Measurements from ENCODE around the gene MPP2. TPM values are rescaled to one million over a fixed set of nuclear protein-coding genes. Genes with fewer than 3 reads are reported as not detected.

The MPP2 gene
- total and polyA plus RNA-seq, 11 donors = 6.7 to 22.3 (median 13.6) TPM

DNA sequence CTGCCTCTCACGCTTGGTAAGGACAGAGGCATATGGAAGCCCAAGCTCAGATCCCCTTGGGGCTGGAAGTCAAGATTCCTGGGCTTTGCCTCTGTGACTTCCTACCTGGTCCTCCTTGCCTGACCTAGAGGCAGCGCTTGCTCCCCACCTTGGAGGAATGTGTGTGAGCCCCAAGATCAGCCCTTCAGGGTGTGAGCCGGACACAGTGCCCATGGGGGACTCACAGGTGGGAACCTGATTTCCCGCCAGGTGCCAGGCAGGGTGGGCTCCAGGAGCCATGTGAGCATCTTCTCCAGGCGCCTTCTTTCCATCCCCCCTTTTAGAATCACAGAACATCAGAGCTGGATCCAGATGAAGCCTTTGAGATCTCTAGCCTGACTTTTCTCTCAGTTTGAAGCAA lies 50.2 kb downstream of the MPP2 start:
- ATAC-seq (no peak), DNase-seq (no peak)
- no peak for TF ChIP-seq POLR2A (IDR thresholded peaks at IDR 0.05)
- no peak for TF ChIP-seq CTCF (IDR thresholded peaks at IDR 0.05)
- peak overlapping the region; percentile 18 to 88 (median 74) for H3K27ac ChIP-seq
- intact Hi-C loops (cut with DNase I) = no loop called here
- 90 to 95% (median 94%) methylated on average over 5 of the region's 5 CpGs for WGBS, 4 donors
- peaks cover 6 to 57% (median 31%) of the 10 kb centered on the region in 12 donors for H3K4me1 ChIP-seq
- H3K36me3 ChIP-seq = no peaks in the 10 kb centered on the region
- peaks cover 0 to 7% (median 0%) of the 10 kb centered on the region in 9 donors for H3K27me3 ChIP-seq
- no peak overlapping the region for H3K4me3 ChIP-seq
- H3K9me3 ChIP-seq = no peaks in the 10 kb centered on the region

DNA sequence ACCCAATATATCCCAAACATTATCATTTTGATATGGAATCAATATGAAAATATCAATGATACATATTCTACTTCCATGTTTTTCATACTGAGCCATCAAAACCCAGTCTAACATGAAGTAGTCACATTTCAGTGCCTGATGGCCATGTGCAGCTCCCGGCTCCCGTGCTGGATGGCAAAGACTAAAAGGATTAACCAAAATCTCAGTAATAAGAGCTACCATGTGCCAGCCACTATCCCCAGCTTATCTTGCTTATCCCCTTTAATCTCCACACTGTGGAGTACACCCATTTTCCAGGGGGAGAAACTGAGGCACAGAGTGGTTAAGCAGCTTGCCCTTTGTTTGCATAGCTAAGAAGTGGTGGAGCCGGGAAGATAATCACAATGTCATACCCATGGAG lies 51.2 kb downstream of the MPP2 start:
- peaks cover 0 to 7% (median 0%) of the 10 kb centered on the region in 9 donors for H3K27me3 ChIP-seq
- ATAC-seq (no peak), DNase-seq (no peak)
- no peaks in the 10 kb centered on the region for H3K9me3 ChIP-seq
- peaks cover 6 to 47% (median 22%) of the 10 kb centered on the region in 12 donors for H3K4me1 ChIP-seq
- 85 to 93% (median 89%) methylated on average over 3 of the region's 3 CpGs for WGBS, 4 donors
- H3K36me3 ChIP-seq = no peaks in the 10 kb centered on the region
- peak overlapping the region in 8 of 12 donors; percentile 54 to 88 (median 74) for H3K27ac ChIP-seq
- intact Hi-C loops (cut with DNase I) = no loop called here
- no peak overlapping the region for H3K4me3 ChIP-seq
- TF ChIP-seq CTCF (IDR thresholded peaks at IDR 0.05) = no peak
- no peak for TF ChIP-seq POLR2A (IDR thresholded peaks at IDR 0.05)

GRCh38 chr17:43855061-43855460 lies 52.3 kb downstream of the MPP2 start:
- 83 to 95% (median 93%) methylated on average over 5 to 9 of the region's 9 CpGs for WGBS, 4 donors
- DNase-seq (no peak), ATAC-seq (no peak)
- H3K27me3 ChIP-seq = peaks cover 0 to 7% (median 0%) of the 10 kb centered on the region in 9 donors
- peaks cover 2 to 37% (median 13%) of the 10 kb centered on the region in 12 donors for H3K4me1 ChIP-seq
- H3K27ac ChIP-seq = peak overlapping the region in 1 of 12 donors; percentile 76
- no peaks in the 10 kb centered on the region for H3K9me3 ChIP-seq
- H3K4me3 ChIP-seq = no peak overlapping the region
- no peaks in the 10 kb centered on the region for H3K36me3 ChIP-seq
- TF ChIP-seq POLR2A (IDR thresholded peaks at IDR 0.05) (no peak), CTCF (IDR thresholded peaks at IDR 0.05) (no peak)
- intact Hi-C loops (cut with DNase I) = no loop called here

DNA sequence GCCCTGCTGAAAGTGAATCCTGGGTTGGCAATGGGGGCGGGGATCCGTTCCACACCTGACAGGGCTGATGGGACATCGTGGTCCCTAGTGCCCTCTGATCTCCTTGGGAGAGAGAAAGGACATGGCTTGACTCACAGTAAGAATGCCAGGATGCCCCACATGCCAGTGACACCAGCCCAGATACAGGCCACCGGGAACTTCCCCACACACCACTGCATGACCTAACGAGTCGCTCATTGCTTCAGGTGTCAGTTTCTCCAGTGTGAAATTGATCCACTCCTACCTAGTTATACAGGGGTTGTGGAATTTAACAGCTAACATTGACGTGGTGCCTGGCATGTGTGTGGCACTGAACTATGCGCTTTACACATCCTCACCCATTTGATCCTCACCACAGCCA lies 52.8 kb downstream of the MPP2 start:
- peak in 2 of 4 donors; percentile 7 to 19 for ATAC-seq

More for the DNA sequence above, 52.8 kb downstream of the MPP2 start:
- intact Hi-C loops (cut with DNase I) = no loop called here
- TF ChIP-seq POLR2A (IDR thresholded peaks at IDR 0.05) (no peak), CTCF (IDR thresholded peaks at IDR 0.05) (no peak)
- Histone ChIP-seq H3K36me3 (no peaks in the 10 kb centered on the region), H3K9me3 (no peaks in the 10 kb centered on the region), H3K27ac (peak overlapping the region in 1 of 12 donors; percentile 18), H3K4me1 (peaks cover 0 to 31% (median 10%) of the 10 kb centered on the region in 12 donors), H3K27me3 (peaks cover 0 to 7% (median 0%) of the 10 kb centered on the region in 9 donors), H3K4me3 (no peak overlapping the region)
- DNase-seq = no peak
- 67 to 82% (median 72%) methylated on average over 7 to 8 of the region's 8 CpGs for WGBS, 4 donors
